Heart right ventricle (tissue), 16 donors: ENCODE data around the gene PUM1. TPM values are rescaled to one million over a fixed set of nuclear protein-coding genes. Genes with fewer than 3 reads are reported as not detected.

ENCODE experiments used
- ATAC-seq, 8 donors: fragments of 200-7000 bp; cut with Tn5 transposase; one replicate each; pipeline ENCODE4 v1.9.1; 2020; ENCODE audit warnings: mild to moderate bottlenecking in 8 of 8, moderate library complexity in 8 of 8, moderate number of reproducible peaks in 1 of 8
- DNase-seq, 2 donors: peaks; one replicate each; pipeline ENCODE4 v3.0.0-alpha.2; 2020
- H3K27ac ChIP-seq, 10 donors: fragments of 200-600 bp; sonication (generic) in 2 of 10; one replicate each; pipeline versions ENCODE4 v1.5.0 to v1.8.0; 2020 to 2022; ENCODE audit warnings: mild to moderate bottlenecking in 3 of 10
- H3K27me3 ChIP-seq, 7 donors: fragments of 200-600 bp; one replicate each; pipeline ENCODE4 v1.8.0; 2021 to 2022; ENCODE audit warnings: mild to moderate bottlenecking in 2 of 7
- H3K36me3 ChIP-seq, 9 donors: fragments of 200-600 bp; sonication (generic) in 1 of 9; one replicate each; pipeline versions ENCODE4 v1.5.0 to v1.8.0; 2020 to 2022; ENCODE audit warnings: mild to moderate bottlenecking in 2 of 9
- H3K4me1 ChIP-seq, 9 donors: fragments of 200-600 bp; sonication (generic) in 1 of 9; one replicate each; pipeline versions ENCODE4 v1.5.0 to v1.8.0; 2020 to 2022; ENCODE audit warnings: mild to moderate bottlenecking in 4 of 9
- H3K4me3 ChIP-seq, 10 donors: fragments of 200-600 bp; sonication (generic) in 2 of 10; one replicate each; pipeline versions ENCODE4 v1.5.0 to v1.8.0; 2020 to 2022; ENCODE audit warnings: mild to moderate bottlenecking in 7 of 10, moderate library complexity in 2 of 10
- H3K9me3 ChIP-seq, 11 donors: fragments of 200-600 bp in 10 of 11; sonication (generic) in 2 of 11; one replicate each; pipeline versions ENCODE4 v1.5.0 to v1.8.0; 2013 to 2022; ENCODE audit warnings: mild to moderate bottlenecking in 2 of 11, control low read depth in 1 of 11, moderate library complexity in 1 of 11
- CTCF ChIP-seq, 9 donors: fragments of 200-600 bp; sonication (generic) in 2 of 9; IDR thresholded peaks; one replicate each; pipeline versions ENCODE4 v1.5.0 to v1.8.0; 2021 to 2022; ENCODE audit warnings: antibody characterized with exemption in 9 of 9, mild to moderate bottlenecking in 5 of 9, moderate library complexity in 1 of 9
- WGBS, 2 donors: extraction: QIAGEN DNeasy Blood & Tissue Kit; methylation state at CpG; one replicate each; pipeline ENCODE4 v1.1.7; 2013; ENCODE audit warnings: inconsistent platforms in 1 of 2; 5-methylcytosine and 5-hydroxymethylcytosine counted together
- intact Hi-C, 10 donors: fragments of 100-400 bp; cut with DNase I; formaldehyde crosslinking; loops; one replicate each; pipeline versions ENCODE4 v1.11.1 to v1.14.2; 2022
- polyA plus RNA-seq, 2 donors: library from polyadenylated mRNA; stranded (reverse); fragments of 200-250 nt; gene quantifications; one replicate each; pipeline ENCODE4 v1.2.3, GENCODE V29; 2013
- total RNA-seq, 10 donors: library from RNA; stranded (reverse); fragmentation: NEBNext Ultra II Directional in 3 of 10; extraction: Animal tissue kit (Norgen Biotek cat#: 25700) in 3 of 10; gene quantifications; one replicate each; pipeline versions ENCODE4 v1.2.1 to v1.2.4, GENCODE V29; 2021 to 2023
- donor health status: Arrhythmogenic right ventricular cardiomyopathy.
- donor health status: ischemic (EF 13 %, LVEDD 7.1; RV severe dilation, severe dysfunction).
- donor health status: healthy with polysubstance abuse.
- donor health status: DM: no; HTN: yes; CAD: no.
- donor health status: DM: no; HTN: no; CAD: no.
- donor health status: ischemic (EF 25% LVEDD 6.9; RV normal size, moderate dysfunction).
- donor health status: ischemic (EF 25% LVEDD 5.7; RV mildly dilated, moderate dysfunction).
- donor health status: healthy.
- donor health status: DM: yes; HTN: yes; CAD: no.
- donor health status: Ischemic cardiomyopathy.
- donor health status: ischemic (EF 35%, LVEDD 5.7; RV mildly dilated, moderate dysfunction).
- donor health status: nonischemic (EF 11% LVEDD 7.7; RV severe dilation, severe dysfunction).
- donor health status: DM: yes; HTN: yes; CAD: no.
- donor health status: PGD.
- donor health status: ischemic (EF 29% LVEDD 5.4; RV normal size, mild dysfunction).
- donor health status: nonischemic (EF 23%, LVEDD 6.1; RV moderate dilation, normal function).

Gene PUM1
- total and polyA plus RNA-seq, 12 donors: 13.5 to 91.2 (median 81.0) TPM

- Histone ChIP-seq H3K9me3 (no peaks in the 10 kb centered on the region), H3K27ac (peak overlapping the region in 1 of 10 donors; percentile 41), H3K36me3 (no peaks in the 10 kb centered on the region), H3K27me3 (no peaks in the 10 kb centered on the region), H3K4me3 (no peak overlapping the region), H3K4me1 (peaks cover 9 to 72% (median 37%) of the 10 kb centered on the region in 9 donors)
- ATAC-seq (no peak), DNase-seq (no peak)
- 93 to 96% methylated on average over 12 of the region's 12 CpGs for WGBS, 2 donors
- TF ChIP-seq CTCF (IDR thresholded peaks at IDR 0.05): no peak
- intact Hi-C loops: no loop called here
Measured at GRCh38 chr1:30886710-30887428, 178.6 kb downstream of the PUM1 start.

GRCh38 chr1:30885570-30886522 lies 179.7 kb downstream of the PUM1 start:
- Histone ChIP-seq H3K27ac (peak overlapping the region in 5 of 10 donors; percentile 2 to 41 (median 33)), H3K4me3 (no peak overlapping the region), H3K4me1 (peaks cover 9 to 67% (median 32%) of the 10 kb centered on the region in 9 donors), H3K9me3 (no peaks in the 10 kb centered on the region), H3K36me3 (no peaks in the 10 kb centered on the region), H3K27me3 (no peaks in the 10 kb centered on the region)
- intact Hi-C loops: no loop called here
- no peak for DNase-seq
- WGBS, 2 donors: 64 to 73% methylated on average over 17 of the region's 17 CpGs
- peak in 3 of 8 donors; percentile 12 to 43 (median 18) for ATAC-seq
- TF ChIP-seq CTCF (IDR thresholded peaks at IDR 0.05): no peak

GRCh38 chr1:30884723-30885122 lies 180.8 kb downstream of the PUM1 start:
- no peak for TF ChIP-seq CTCF (IDR thresholded peaks at IDR 0.05)
- peaks cover 9 to 64% (median 31%) of the 10 kb centered on the region in 9 donors for H3K4me1 ChIP-seq
- peak overlapping the region in 1 of 10 donors; percentile 41 for H3K27ac ChIP-seq
- H3K36me3 ChIP-seq: no peaks in the 10 kb centered on the region
- no peak for DNase-seq
- no peak for ATAC-seq
- intact Hi-C loops: no loop called here
- WGBS, 2 donors: 83 to 95% methylated on average over 5 of the region's 5 CpGs
- no peaks in the 10 kb centered on the region for H3K9me3 ChIP-seq
- H3K27me3 ChIP-seq: no peaks in the 10 kb centered on the region
- no peak overlapping the region for H3K4me3 ChIP-seq

- H3K4me3 ChIP-seq: no peak overlapping the region
- no peaks in the 10 kb centered on the region for H3K27me3 ChIP-seq
- ATAC-seq (no peak), DNase-seq (no peak)
- no peak for TF ChIP-seq CTCF (IDR thresholded peaks at IDR 0.05)
- H3K36me3 ChIP-seq: no peaks in the 10 kb centered on the region
- peaks cover 6 to 64% (median 32%) of the 10 kb centered on the region in 9 donors for H3K4me1 ChIP-seq
- WGBS, 2 donors: 78 to 79% methylated on average over 18 of the region's 18 CpGs
- no peak overlapping the region for H3K27ac ChIP-seq
- H3K9me3 ChIP-seq: no peaks in the 10 kb centered on the region
- intact Hi-C loops: no loop called here
Measured at GRCh38 chr1:30883389-30884172, 181.9 kb downstream of the PUM1 start.
